MM.1S (cell line): ENCODE measurements around the gene ABCD1.

Experiments
- CTCF ChIP-seq: fragments of 300-600 bp; sonication (generic); IDR thresholded peaks from 2 replicates; pipeline ENCODE4 v1.5.1; 2016; ENCODE audit warnings: antibody characterized with exemption, low read length, mixed read lengths
- EZH2 ChIP-seq: fragments of 300-600 bp; sonication (generic); optimal IDR thresholded peaks from 2 replicates; pipeline ENCODE3; 2017; ENCODE audit warnings: low read depth, mild to moderate bottlenecking, antibody characterized with exemption, low read length, mixed read lengths

DNA sequence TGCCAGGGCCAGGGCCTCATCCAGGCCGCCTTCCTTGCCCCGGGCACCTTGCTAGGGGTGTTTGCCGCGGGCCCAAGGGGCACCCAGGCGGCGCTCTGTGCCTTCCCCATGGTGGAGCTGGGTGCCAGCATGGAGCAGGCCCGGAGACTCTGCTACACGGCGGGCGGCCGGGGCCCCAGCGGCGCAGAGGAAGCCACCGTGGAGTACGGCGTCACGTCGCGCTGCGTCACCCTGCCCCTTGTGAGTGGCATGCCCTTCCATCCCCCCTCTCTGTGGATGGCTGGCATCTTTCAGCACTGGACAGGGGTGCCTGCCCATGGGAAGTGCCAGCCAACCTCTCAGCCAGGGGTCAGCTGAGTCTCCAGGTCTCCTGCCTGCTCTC lies 43.0 kb downstream of the ABCD1 start:
- TF ChIP-seq CTCF (no peak), EZH2 (no peak)
